ENCODE measurements around the gene RIPK3.
"Not testable (repeated sequence)": the region's sequence is repeated elsewhere in the genome, so short reads cannot be mapped to it uniquely, and the experiment has no call there.

RIPK3 gene

GRCh38 chr14:24370748-24371147 lies 31.0 kb upstream of the RIPK3 start:
- in situ Hi-C loops (cut with MboI; ENCODE audit: low pct_unique_long_range_greater_than_20kb, low sequenced_read_pairs): no loop called here
- no peak for DNase-seq

- DNase-seq: no peak
- in situ Hi-C loops (cut with MboI; ENCODE audit: low pct_unique_long_range_greater_than_20kb, low sequenced_read_pairs): no loop called here
Observed at GRCh38 chr14:24369907-24370687, 30.3 kb upstream of the RIPK3 start.

- in situ Hi-C loops (cut with MboI; ENCODE audit: low pct_unique_long_range_greater_than_20kb, low sequenced_read_pairs): no loop called here
- no peak for DNase-seq
Observed at GRCh38 chr14:24369463-24369862, 29.7 kb upstream of the RIPK3 start.

GRCh38 chr14:24368562-24369252 lies 28.9 kb upstream of the RIPK3 start:
- peak; percentile 44 for DNase-seq
- in situ Hi-C loops (cut with MboI; ENCODE audit: low pct_unique_long_range_greater_than_20kb, low sequenced_read_pairs): no loop called here

- no peak for DNase-seq
- in situ Hi-C loops (cut with MboI; ENCODE audit: low pct_unique_long_range_greater_than_20kb, low sequenced_read_pairs): no loop called here
Observed at GRCh38 chr14:24368212-24368561, 28.4 kb upstream of the RIPK3 start.

GRCh38 chr14:24367514-24368211 lies 27.9 kb upstream of the RIPK3 start, which contains the start of gene NFATC4:
Gene NFATC4 (plus strand): TSS chr14:24368184. CDS start chr14:24368341, 157 bp downstream.
- in situ Hi-C loops (cut with MboI; ENCODE audit: low pct_unique_long_range_greater_than_20kb, low sequenced_read_pairs): no loop called here
- DNase-seq: no peak

GRCh38 chr14:24366721-24367513 lies 27.1 kb upstream of the RIPK3 start:
- no peak for DNase-seq
- in situ Hi-C loops (cut with MboI; ENCODE audit: low pct_unique_long_range_greater_than_20kb, low sequenced_read_pairs): no loop called here

GRCh38 chr14:24366413-24366720 lies 26.6 kb upstream of the RIPK3 start:
- no peak for DNase-seq
- in situ Hi-C loops (cut with MboI; ENCODE audit: low pct_unique_long_range_greater_than_20kb, low sequenced_read_pairs): no loop called here

GRCh38 chr14:24365600-24366412 lies 26.0 kb upstream of the RIPK3 start:
- DNase-seq: peak; percentile 96

GRCh38 chr14:24364841-24365240 lies 25.1 kb upstream of the RIPK3 start:
- DNase-seq: no peak
- in situ Hi-C loops (cut with MboI; ENCODE audit: low pct_unique_long_range_greater_than_20kb, low sequenced_read_pairs): no loop called here

More at GRCh38 chr14:24365600-24366412, 26.0 kb upstream of the RIPK3 start:
- in situ Hi-C loops (cut with MboI; ENCODE audit: low pct_unique_long_range_greater_than_20kb, low sequenced_read_pairs): no loop called here

GRCh38 chr14:24363401-24363800 lies 23.6 kb upstream of the RIPK3 start:
- no peak for DNase-seq
- in situ Hi-C loops (cut with MboI; ENCODE audit: low pct_unique_long_range_greater_than_20kb, low sequenced_read_pairs): no loop called here

- DNase-seq: no peak
- in situ Hi-C loops (cut with MboI; ENCODE audit: low pct_unique_long_range_greater_than_20kb, low sequenced_read_pairs): no loop called here
Observed at GRCh38 chr14:24362241-24362960, 22.6 kb upstream of the RIPK3 start.

GRCh38 chr14:24361326-24361725 lies 21.5 kb upstream of the RIPK3 start:
- in situ Hi-C loops (cut with MboI; ENCODE audit: low pct_unique_long_range_greater_than_20kb, low sequenced_read_pairs): no loop called here
- DNase-seq: no peak

GRCh38 chr14:24360281-24360680 lies 20.5 kb upstream of the RIPK3 start:
- in situ Hi-C loops (cut with MboI; ENCODE audit: low pct_unique_long_range_greater_than_20kb, low sequenced_read_pairs): no loop called here
- DNase-seq: no peak

- in situ Hi-C loops (cut with MboI; ENCODE audit: low pct_unique_long_range_greater_than_20kb, low sequenced_read_pairs): no loop called here
- no peak for DNase-seq
Observed at GRCh38 chr14:24356208-24356607, 16.4 kb upstream of the RIPK3 start.

GRCh38 chr14:24355009-24355408 lies 15.2 kb upstream of the RIPK3 start:
- no peak for DNase-seq
- in situ Hi-C loops (cut with MboI; ENCODE audit: low pct_unique_long_range_greater_than_20kb, low sequenced_read_pairs): no loop called here

GRCh38 chr14:24354482-24354825 lies 14.7 kb upstream of the RIPK3 start:
- DNase-seq; in situ Hi-C loops (cut with MboI; ENCODE audit: low pct_unique_long_range_greater_than_20kb, low sequenced_read_pairs): not testable (repeated sequence)
